GM08714 (cell line): ENCODE measurements around the gene CTNNB1.

Experiments used
- H3K4me3 ChIP-seq: fragments of 200-500 bp; sonication (Bioruptor generic); 2 replicates; pipeline ENCODE4 v1.5.1; 2014; ENCODE audit warnings: mild to moderate bottlenecking, low read length, inconsistent platforms
- ZNF274 ChIP-seq: IDR thresholded peaks from 2 replicates; pipeline ENCODE4 v1.6.1; 2012; ENCODE audit warnings: mild to moderate bottlenecking, low read depth, low read length

The CTNNB1 gene

GRCh38 chr3:41243183-41243582 is 43.9 kb downstream of the CTNNB1 start:
- H3K4me3 ChIP-seq = no peak overlapping the region

DNA sequence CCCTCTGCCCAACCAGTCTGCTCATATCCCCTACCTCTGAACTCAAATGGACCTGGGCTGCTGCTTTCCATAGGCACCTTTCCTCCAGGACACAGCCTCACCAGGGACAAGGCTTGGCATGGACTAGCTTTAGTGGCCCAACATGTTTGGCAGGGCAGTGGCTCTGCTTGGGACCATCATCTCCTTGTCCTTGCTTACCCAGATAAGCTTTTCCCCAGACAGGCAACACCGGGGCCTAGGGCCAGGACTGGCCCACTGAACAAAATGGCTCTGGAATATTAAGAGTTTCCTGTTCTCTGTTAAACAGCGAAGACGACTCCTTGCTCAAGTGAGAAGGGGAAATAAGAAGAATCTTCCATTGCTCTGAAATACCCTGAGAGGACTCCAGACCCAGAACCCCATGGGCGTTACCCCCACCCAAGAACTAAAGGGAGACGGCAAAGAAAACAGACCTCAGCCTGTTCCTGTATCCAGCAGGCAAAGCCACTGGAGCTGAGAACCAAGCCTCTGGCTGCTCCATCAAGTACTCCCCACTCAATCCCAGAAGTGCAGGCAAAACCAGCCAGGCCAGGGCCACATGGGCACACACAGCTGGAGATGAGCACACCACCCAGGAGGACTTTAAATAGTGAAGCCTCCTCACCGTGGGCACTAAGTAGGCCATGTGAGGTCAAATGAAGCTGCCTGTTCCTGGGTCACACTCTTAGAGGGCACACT is 45.5 kb downstream of the CTNNB1 start:
- no peak overlapping the region for H3K4me3 ChIP-seq
- TF ChIP-seq ZNF274 = no peak

More at GRCh38 chr3:41243183-41243582, 43.9 kb downstream of the CTNNB1 start:
- no peak for TF ChIP-seq ZNF274

- no peak overlapping the region for H3K4me3 ChIP-seq
- TF ChIP-seq ZNF274 = no peak
These were observed 48.0 kb downstream of the CTNNB1 start for GRCh38 chr3:41247055-41248004.

DNA sequence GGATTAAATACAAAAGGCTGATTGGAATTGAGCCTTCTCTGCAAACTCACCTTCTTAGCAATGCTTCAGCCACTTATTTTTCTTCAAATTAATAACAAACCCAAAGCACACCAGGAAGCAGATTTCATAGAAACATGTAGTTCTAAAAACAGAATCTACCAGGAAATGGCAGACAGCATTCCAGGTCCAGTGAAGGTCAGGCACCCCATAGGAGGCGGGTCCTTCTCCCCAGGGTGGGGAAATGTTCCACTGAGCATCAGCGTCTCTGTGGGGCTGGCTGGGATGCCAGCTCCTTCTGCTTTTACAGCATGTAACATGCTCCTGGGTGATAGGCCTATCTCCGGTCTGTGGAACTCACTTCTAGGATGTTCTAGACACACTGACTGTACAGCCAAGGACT is 49.2 kb downstream of the CTNNB1 start:
- TF ChIP-seq ZNF274 = no peak
- H3K4me3 ChIP-seq = no peak overlapping the region

- no peak for TF ChIP-seq ZNF274
- no peak overlapping the region for H3K4me3 ChIP-seq
These were observed 50.0 kb downstream of the CTNNB1 start for GRCh38 chr3:41249318-41249717.

- H3K4me3 ChIP-seq = no peak overlapping the region
- TF ChIP-seq ZNF274 = no peak
These were observed 51.5 kb downstream of the CTNNB1 start for GRCh38 chr3:41250825-41251224.

- H3K4me3 ChIP-seq = no peak overlapping the region
- no peak for TF ChIP-seq ZNF274
These were observed 52.3 kb downstream of the CTNNB1 start for GRCh38 chr3:41251593-41251992.

- no peak overlapping the region for H3K4me3 ChIP-seq
- TF ChIP-seq ZNF274 = no peak
These were observed 59.0 kb downstream of the CTNNB1 start for GRCh38 chr3:41258239-41258800.

- no peak overlapping the region for H3K4me3 ChIP-seq
- TF ChIP-seq ZNF274 = no peak
These were observed 60.3 kb downstream of the CTNNB1 start for GRCh38 chr3:41259449-41260062.

- TF ChIP-seq ZNF274 = no peak
- no peak overlapping the region for H3K4me3 ChIP-seq
These were observed 60.8 kb downstream of the CTNNB1 start for GRCh38 chr3:41260063-41260450.

- H3K4me3 ChIP-seq = no peak overlapping the region
- TF ChIP-seq ZNF274 = no peak
These were observed 65.8 kb downstream of the CTNNB1 start for GRCh38 chr3:41265011-41265545.

GRCh38 chr3:41265823-41266273 is 66.5 kb downstream of the CTNNB1 start:
- no peak for TF ChIP-seq ZNF274
- no peak overlapping the region for H3K4me3 ChIP-seq

GRCh38 chr3:41267975-41268640 is 68.8 kb downstream of the CTNNB1 start:
- TF ChIP-seq ZNF274 = no peak
- H3K4me3 ChIP-seq = no peak overlapping the region

DNA sequence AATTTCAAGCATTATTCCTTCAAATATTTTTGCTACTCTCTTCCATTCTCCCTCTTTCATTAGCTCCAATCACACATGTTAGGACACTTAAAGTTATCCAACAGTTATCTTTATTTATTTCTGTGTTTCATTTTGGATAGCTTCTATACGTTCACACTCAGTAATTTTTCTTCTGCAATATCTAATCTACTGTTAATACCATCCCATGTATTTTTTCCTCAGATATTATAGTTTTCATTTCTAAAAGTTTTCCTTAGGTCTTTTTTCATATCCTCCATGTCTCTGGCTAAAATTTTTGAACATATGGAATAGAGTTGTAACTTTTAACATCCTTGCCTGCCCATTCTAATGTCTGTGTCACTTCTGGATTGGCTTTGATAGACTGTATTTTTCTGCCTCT is 73.4 kb downstream of the CTNNB1 start:
- TF ChIP-seq ZNF274 = no peak
- H3K4me3 ChIP-seq = no peak overlapping the region
